Mucosa of gallbladder (tissue), 1 donor: ENCODE data around the gene ADCY6. TPM values are rescaled to one million over a fixed set of nuclear protein-coding genes. Genes with fewer than 3 reads are reported as not detected.
"Not testable (repeated sequence)": the region's sequence is repeated elsewhere in the genome, so short reads cannot be mapped to it uniquely, and the experiment has no call there.

Source experiments
- DNase-seq: peaks from one replicate; pipeline ENCODE4 v3.0.0-alpha.2; 2020; ENCODE audit warnings: low spot score
- total RNA-seq: library from RNA; stranded (reverse); gene quantifications from one replicate; pipeline ENCODE4 v1.2.1, GENCODE V29; 2021
- donor health status: DM: no; HTN: no; CAD: no.

ADCY6 gene
- total RNA-seq, 1 donor from 2014 or later, result 69.9 TPM

DNA sequence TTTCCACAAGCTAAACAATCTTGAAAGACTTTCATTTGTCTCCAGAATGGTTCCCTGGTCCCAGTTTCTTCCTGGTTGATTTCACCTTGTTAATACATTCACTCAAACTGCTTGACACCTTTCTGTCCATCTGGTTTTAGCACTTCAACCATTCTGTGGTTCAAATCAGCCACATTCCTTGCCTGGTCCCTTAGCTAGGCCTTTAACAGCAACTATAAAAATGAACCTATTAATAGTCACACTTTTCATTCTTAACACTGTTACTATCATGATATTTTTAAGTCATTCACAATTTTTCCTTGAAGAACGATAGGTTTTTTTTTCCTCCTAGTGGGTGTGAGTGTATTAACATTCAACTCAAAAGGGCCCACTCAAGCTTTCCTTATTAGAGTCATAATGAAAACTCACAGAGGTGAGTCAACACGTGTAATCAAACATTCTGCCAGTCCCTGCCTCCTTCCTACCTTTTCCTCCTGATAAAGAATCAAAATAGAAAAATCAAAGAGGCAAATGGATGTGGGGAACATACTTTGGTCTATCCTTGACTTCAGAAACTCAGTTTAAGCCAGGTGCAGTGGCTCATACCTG is 38.0 kb downstream of the ADCY6 start:
- no peak for DNase-seq

- DNase-seq, result no peak
These were observed 38.7 kb downstream of the ADCY6 start for GRCh38 chr12:48750215-48750614.

DNA sequence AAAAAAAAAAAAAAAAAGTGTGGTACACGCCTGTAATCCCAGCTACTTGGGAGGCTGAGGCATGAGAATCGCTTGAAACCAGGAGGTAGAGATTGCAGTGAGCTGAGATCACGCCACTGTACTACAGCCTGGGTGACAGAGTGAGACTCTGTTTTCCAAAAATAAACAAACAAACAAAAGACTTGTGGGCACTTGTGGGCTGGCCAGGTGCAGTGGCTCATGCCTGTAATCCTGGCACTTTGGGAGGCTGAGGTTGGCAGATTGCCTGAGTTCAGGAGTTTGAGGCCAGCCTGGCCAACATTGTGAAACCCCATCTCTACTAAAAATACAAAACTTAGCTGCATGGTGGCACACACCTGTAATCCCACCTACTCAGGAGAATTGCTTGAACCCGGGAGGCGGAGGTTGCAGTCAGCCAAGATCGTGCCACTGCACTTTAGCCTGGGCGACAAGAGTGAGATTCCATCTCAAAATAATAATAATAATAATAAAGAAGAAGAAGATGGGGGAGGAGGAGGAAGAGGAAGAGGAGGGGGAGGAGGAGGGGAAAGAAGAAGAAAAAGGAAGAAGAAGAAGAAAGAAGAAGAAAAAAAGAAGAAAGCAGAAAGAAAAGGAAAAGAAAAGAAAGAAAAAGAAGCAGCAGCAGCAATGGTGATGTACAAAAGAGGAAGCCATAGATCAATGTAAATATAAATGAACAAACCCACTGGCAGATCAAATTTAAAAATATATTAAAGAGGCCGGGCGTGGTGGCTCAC is 44.5 kb downstream of the ADCY6 start:
- DNase-seq, result no peak

DNA sequence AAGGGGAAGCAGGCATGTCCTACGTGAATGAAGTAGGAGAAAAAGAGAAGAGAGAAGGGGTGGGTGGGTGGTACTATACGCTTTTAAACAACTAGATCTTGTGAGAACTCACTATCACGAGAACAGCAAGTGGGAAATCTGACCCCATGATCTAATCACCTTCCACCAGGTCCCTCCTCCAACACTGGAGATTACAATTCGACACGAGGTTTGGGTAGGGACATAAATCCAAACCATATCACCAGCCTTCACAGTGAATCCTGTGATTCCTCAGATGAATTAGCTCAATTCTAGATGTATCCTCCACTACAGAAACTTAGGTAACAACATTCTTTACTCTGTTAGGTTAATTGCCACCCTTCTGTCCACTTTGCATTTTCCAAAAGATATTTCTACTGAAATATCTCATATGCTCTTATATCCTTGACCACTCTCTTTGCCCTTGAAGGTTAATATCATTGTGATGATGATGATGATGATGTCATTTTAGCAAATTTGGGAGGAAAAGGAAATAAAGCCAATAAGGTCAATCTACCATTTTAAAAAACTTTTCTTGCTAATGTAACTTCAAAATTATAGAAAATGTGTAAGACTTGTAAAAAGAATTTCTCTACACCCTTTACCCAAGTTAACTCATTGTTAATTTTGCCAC is 49.1 kb downstream of the ADCY6 start:
- no peak for DNase-seq

DNA sequence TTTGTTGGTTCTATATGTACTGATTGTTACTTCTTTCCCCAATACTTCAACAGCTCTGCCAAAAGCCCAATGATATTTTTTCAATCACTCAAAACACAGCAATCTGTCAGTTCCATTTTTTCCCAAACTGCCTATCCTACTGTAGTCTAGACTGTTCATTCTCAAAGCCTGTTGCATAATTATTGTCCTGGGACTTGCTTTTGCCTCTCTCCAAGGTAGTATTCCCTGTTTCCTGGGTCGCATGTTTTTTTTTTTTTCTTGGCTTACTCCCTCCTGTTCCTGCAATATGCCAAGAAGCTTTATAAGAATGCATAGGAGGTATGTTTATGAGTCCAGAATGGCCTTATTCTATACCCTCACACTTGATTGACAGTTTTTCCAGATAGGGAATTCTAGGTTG is 52.4 kb downstream of the ADCY6 start:
- DNase-seq, result no peak

GRCh38 chr12:48728807-48729206 is 60.1 kb downstream of the ADCY6 start:
- no peak for DNase-seq

- DNase-seq, result not testable (repeated sequence)
These were observed 68.2 kb downstream of the ADCY6 start for GRCh38 chr12:48720737-48721136.

GRCh38 chr12:48720171-48720570 is 68.7 kb downstream of the ADCY6 start:
- not testable (repeated sequence) for DNase-seq

DNA sequence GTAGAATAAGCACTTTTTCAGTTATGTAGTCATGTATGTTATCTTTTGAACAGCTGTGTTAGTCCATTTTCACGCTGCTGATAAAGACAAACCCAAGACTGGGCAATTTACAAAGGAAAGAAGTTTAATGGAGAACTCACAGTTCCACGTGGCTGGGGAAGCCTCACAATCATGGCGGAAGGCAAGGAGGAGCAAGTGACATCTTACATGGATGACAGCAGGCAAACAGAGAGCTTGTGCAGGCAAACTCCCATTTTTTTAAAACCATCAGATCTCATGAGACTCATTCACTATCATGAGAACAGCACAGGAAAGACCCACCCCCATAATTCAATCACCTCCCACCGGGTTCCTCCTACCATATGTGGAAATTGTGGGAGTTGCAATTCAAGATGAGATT is 69.9 kb downstream of the ADCY6 start:
- DNase-seq, result not testable (repeated sequence)

DNA sequence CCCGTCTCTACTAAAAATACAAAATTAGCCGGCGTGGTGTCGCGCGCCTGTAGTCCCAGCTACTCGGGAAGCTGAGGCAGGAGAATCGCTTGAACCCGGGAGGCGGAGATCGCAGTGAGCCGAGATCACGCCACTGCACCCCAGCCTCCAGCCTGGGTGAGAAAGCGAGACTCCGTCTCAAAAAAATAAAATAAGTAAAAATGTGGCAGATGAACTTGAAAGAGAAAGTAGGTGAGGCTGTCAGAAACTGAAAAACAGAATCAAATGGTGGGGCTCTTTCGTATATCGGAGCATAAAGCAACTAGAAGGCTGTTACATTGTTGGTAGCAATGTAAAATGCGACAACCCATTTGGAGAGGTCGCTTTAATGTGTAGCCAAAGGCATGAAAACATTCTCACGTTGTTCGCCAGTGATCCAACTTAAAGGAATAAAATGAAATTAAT is 71.6 kb downstream of the ADCY6 start:
- DNase-seq, result no peak

DNA sequence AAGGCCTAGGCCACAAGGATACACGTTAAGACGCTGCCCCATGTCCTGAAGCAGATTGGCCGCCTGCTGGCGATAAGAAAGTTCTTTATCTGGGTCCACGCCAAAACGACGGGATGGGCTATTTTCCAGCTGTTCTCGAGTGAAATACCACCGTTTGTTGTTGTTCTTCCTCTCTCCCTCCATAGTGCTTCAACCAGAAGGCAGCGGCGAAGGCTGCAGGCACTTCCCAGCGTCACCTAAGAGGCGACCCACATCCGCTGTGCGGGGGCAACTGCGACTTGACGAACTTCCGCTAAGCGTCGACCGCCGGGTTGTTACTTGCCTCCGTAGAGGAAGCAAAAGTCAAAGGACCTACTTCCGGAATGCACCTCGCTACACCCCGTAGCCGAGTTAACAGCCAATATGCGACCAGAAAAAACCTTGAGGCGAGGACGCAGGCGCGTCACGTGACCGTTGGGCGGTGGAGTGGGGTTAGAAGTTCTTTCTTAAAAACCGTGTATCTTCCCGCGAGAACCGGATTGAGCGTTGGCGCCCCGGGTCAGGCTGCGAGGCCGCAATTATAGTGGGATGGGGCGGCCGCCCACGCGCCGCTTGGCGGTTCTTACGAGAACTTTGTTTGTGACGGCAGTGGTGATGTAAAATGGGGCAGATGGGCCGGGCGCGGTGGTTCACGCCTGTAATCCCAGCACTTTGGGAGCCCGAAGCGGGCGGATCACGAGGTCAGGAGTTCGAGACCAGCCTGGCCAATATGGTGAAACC is 72.2 kb downstream of the ADCY6 start, which contains the start of gene CCNT1:
TSS of gene CCNT1 (minus strand) at position 215 of the 759 bp plus-strand sequence. CDS start at position 183, 32 bp downstream.
- peak; percentile 99 for DNase-seq

Other genes starting within 250 kb of the ADCY6 start
- gene LALBA, start 219.0 kb downstream of the ADCY6 start, total RNA-seq, result not detected
- 23.5 TPM for gene KANSL2, start 106.9 kb downstream of the ADCY6 start, total RNA-seq
- 30.1 TPM for gene CCNT1, start 72.4 kb downstream of the ADCY6 start, total RNA-seq
- gene CACNB3, start 29.4 kb upstream of the ADCY6 start, total RNA-seq, result 43.1 TPM
- gene DDX23, start 63.1 kb upstream of the ADCY6 start, total RNA-seq, result 85.1 TPM
- gene RND1, start 76.8 kb upstream of the ADCY6 start, total RNA-seq, result 14.6 TPM
- 34.6 TPM for gene FKBP11, start 136.4 kb upstream of the ADCY6 start, total RNA-seq
- 198 TPM for gene ARF3, start 168.4 kb upstream of the ADCY6 start, total RNA-seq
- 0.58 TPM for gene WNT10B, start 182.6 kb upstream of the ADCY6 start, total RNA-seq
- gene WNT1, start 189.2 kb upstream of the ADCY6 start, total RNA-seq, result 0.29 TPM
- 0.06 TPM for gene DDN, start 210.3 kb upstream of the ADCY6 start, total RNA-seq
- gene PRKAG1, start 229.7 kb upstream of the ADCY6 start, total RNA-seq, result 51.7 TPM